GM18498 (cell line): ENCODE measurements around the gene HOXC13.

Experiments used
- ATAC-seq: cut with Tn5 transposase; IDR thresholded peaks from one replicate; pipeline ENCODE4 v1.9.1; 2021; ENCODE audit warnings: mild to moderate bottlenecking, moderate library complexity; ENCODE audit not compliant: unreplicated experiment

HOXC13 gene

GRCh38 chr12:53954694-53955035 lies 16.0 kb downstream of the HOXC13 start, which contains the start of gene HOXC12:
Gene HOXC12, plus strand, starts transcription at chr12:53954903. Its CDS starts 27 bp downstream, at chr12:53954930.
- ATAC-seq, result no peak

- no peak for ATAC-seq
These were observed 16.6 kb downstream of the HOXC13 start for GRCh38 chr12:53955036-53955775.

DNA sequence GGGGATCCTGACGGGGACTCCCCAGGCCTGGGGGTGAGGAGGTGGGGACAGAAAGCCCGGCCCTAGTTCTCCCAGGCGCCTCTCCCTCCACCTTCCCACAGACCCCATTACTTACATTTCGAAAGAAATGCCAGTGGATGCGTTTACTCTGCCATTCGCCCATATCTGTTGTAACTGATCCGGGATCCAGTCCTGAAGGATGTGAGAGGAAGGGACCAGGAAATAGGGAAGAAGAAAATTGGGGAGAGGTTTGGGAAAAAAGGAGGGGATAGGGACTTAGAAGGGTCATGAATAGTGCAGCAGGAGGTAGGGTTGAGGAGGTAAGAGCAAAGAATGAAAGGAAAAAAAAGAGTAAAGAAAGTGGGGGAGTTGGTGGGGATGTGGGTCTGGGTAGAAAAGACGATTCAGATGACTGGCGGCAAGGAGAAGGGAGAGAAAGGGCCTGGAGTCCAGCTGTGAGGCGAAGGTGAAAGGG lies 17.2 kb downstream of the HOXC13 start:
- no peak for ATAC-seq

- no peak for ATAC-seq
These were observed 17.7 kb downstream of the HOXC13 start for GRCh38 chr12:53956251-53956887.

- no peak for ATAC-seq
These were observed 18.4 kb downstream of the HOXC13 start for GRCh38 chr12:53956914-53957536.

DNA sequence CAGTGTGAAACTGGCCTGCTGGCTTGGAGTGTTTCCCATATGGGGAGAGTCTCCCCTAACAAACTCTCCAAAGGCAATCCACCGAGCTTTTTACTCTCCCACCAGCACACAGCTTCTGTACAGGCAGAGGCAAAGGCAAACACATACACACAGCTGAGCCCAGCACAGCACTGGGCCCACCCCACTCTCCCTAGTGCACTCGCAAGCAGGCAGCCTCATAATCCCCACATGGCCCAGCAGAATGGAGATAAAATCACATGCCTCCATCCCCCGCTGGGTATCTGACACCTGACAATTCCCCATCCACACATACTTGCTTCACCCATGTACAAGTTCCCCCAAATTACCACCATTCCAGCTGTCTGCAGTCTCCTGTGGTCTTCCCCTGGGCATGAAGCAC lies 19.5 kb downstream of the HOXC13 start:
- ATAC-seq, result no peak

DNA sequence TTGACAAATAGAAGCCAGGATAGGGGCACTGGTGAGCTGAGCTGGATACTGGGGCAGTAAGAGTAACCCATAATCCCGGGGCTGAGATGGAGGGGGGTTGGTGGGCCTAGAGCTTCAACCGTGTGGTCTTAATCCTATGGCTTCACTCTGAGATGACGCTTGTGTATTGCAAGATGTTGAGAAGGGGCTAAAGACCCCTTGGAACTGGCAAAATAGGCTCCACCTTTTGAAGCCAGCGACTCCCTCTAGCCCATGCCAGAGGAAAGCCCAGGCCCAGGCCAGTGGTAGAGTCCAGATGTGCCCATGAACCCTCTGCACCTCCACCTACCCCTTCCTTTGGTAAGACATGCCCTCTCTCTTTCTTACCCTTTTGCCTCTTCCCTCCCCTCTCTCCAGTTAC lies 20.7 kb downstream of the HOXC13 start:
- no peak for ATAC-seq

- ATAC-seq, result no peak
These were observed 21.8 kb downstream of the HOXC13 start for GRCh38 chr12:53960187-53961024.

DNA sequence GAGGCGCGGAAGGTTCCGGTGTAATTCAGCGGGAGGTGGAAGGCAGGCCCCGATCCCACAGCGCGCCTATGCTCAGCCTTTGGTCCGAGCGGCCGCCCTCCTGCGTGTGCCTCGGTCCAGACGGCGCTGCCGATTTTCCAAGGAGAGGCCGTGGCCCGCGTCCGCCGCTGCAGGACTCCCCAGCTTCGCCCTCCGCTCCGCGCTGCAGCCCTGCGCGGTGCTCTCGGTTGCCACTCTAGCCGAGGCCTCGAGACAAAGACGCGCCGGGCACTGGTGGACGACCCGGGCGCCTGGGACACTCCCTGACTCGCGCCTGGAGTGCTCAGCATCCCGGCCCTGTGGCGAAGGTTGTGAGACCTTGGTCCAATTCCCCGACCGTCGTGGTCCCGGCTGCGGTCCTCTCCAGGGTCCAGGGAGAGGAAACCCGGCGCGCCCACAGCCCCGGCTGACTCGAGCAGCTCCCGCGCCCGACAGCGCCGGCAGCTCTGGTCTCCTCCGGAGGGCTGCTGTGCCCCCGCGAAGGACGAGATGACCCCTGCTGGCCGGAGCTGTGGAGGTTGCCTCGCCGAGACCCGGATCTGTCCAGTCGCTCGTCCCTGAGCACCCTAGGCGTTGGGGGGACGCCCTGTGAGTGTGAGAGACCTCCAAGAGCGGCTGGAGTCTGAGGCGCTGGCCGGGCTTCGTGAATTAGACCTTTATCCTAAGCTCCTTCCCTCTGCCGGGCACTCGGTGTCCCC lies 22.6 kb downstream of the HOXC13 start:
- no peak for ATAC-seq

GRCh38 chr12:53963005-53963404 lies 24.4 kb downstream of the HOXC13 start:
- no peak for ATAC-seq

- no peak for ATAC-seq
These were observed 25.0 kb downstream of the HOXC13 start for GRCh38 chr12:53963434-53964314.

- ATAC-seq, result no peak
These were observed 25.7 kb downstream of the HOXC13 start for GRCh38 chr12:53964315-53964713.

DNA sequence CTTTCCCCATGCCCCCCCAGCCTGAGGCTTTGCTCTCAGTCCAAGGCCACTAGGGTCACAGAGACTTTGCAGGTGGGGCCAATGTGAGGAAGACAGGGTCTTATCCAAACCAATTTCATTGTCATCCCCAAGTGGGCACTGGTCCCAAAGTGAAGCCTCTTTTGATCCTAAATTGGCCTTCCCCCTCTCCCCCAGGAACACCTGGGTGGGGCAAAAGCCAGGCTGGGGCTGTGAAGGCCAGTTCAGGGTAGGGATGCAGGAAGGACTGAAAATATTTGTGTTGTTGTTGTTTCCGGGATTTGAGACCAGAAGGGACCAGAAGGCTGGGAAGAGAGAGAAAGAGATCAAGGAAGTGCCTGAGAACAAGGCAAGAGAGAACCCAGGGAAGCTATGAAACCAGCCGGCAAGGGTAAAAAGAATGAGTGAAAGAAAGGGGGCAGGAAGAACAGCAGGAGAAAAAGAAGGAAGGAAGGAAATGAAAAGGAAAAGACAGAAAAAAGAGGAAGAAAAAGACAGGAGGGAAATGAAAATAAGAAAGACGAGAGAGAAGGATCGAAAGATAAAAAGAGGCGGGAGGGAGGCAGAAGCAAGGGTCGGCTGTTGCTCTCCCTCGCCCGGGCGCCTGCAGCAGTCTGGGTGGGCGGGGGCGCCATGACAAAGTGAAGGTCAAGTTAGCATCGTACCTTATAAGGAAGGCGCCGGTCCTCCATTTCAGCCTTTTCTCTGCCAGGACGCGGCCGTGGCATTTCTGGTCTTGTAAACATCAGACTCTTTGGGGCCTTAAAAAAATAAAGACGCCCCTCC lies 26.9 kb downstream of the HOXC13 start:
- no peak for ATAC-seq

- ATAC-seq, result no peak
These were observed 27.4 kb downstream of the HOXC13 start for GRCh38 chr12:53966085-53966384.

GRCh38 chr12:53966385-53967133 lies 27.9 kb downstream of the HOXC13 start:
- no peak for ATAC-seq

DNA sequence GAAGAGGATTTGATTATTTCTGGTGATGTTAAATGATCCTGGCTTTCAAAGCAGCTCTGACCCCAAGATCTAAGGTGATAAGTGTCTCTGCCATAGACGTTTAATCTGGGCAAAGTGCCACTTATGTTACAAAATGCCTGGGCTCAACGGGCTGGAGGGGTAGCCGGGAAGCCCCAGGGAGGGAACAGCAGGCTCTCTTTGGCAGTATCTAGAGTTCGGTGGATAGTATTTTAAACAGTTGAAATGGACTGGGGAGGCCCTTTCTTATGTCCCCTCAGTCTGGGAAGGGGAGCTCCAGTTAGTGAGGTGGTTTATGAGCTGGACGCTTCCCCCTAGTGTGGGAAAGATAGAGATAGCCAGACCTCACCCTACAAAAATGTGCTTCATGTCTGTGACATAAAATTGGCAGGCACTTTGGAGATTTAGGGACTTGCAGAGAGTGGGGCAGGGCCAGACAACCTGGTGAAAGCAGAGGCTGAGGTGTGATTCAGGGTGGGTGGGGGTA lies 28.8 kb downstream of the HOXC13 start:
- no peak for ATAC-seq

GRCh38 chr12:53968214-53969127 lies 29.8 kb downstream of the HOXC13 start:
- ATAC-seq, result no peak
